ENCODE results near the gene NPAS1.

The NPAS1 gene

GRCh38 chr19:47019431-47020041, at the start of gene NPAS1:
Gene NPAS1 (plus strand): TSS chr19:47019837. CDS start chr19:47021048, 1,211 bp downstream.
- no peak for DNase-seq

GRCh38 chr19:46970815-46971214, 48.8 kb upstream of the NPAS1 start:
- DNase-seq: no peak

GRCh38 chr19:46972311-46972710, 47.3 kb upstream of the NPAS1 start:
- no peak for DNase-seq

- DNase-seq: no peak
These were observed 45.5 kb upstream of the NPAS1 start for GRCh38 chr19:46974181-46974580.

- DNase-seq: no peak
These were observed 44.4 kb upstream of the NPAS1 start for GRCh38 chr19:46975011-46975924.

GRCh38 chr19:46975925-46976782, 43.5 kb upstream of the NPAS1 start:
- DNase-seq: no peak

- no peak for DNase-seq
These were observed 42.8 kb upstream of the NPAS1 start for GRCh38 chr19:46976845-46977320.

GRCh38 chr19:46977548-46977947, 42.1 kb upstream of the NPAS1 start:
- no peak for DNase-seq

- DNase-seq: no peak
These were observed 41.3 kb upstream of the NPAS1 start for GRCh38 chr19:46978171-46978869.

- DNase-seq: no peak
These were observed 40.2 kb upstream of the NPAS1 start for GRCh38 chr19:46979126-46980105.

GRCh38 chr19:46980761-46981160, 38.9 kb upstream of the NPAS1 start:
- no peak for DNase-seq

GRCh38 chr19:46981286-46981945, 38.2 kb upstream of the NPAS1 start:
- no peak for DNase-seq

GRCh38 chr19:46983097-46983496, 36.5 kb upstream of the NPAS1 start:
- DNase-seq: no peak

GRCh38 chr19:46984077-46985010, 35.3 kb upstream of the NPAS1 start:
- DNase-seq: no peak

GRCh38 chr19:46985542-46986415, 33.9 kb upstream of the NPAS1 start:
- no peak for DNase-seq

GRCh38 chr19:46988614-46989230, 30.9 kb upstream of the NPAS1 start:
- DNase-seq: no peak

GRCh38 chr19:46990991-46991676, 28.5 kb upstream of the NPAS1 start:
- no peak for DNase-seq
